Activated CD8-positive, alpha-beta memory T cell treated with anti-CD3 and anti-CD28 coated beads, Interleukin-2, amount 50 U/mL, for 1 hour (primary cell): ENCODE measurements around the gene RIN3.
"Not testable (repeated sequence)": the region's sequence is repeated elsewhere in the genome, so short reads cannot be mapped to it uniquely, and the experiment has no call there.

Source experiments
- DNase-seq: peaks from one replicate; pipeline ENCODE4 v3.0.0-alpha.2; 2020; ENCODE audit errors: extremely low read depth

The RIN3 gene

GRCh38 chr14:92528486-92529100 lies 15.0 kb downstream of the RIN3 start:
- no peak for DNase-seq

- no peak for DNase-seq
Observed at GRCh38 chr14:92529903-92530302, 16.3 kb downstream of the RIN3 start.

- peak; percentile 87 for DNase-seq
Observed at GRCh38 chr14:92531106-92531873, 17.7 kb downstream of the RIN3 start.

GRCh38 chr14:92532490-92533163 lies 19.0 kb downstream of the RIN3 start:
- DNase-seq: no peak

GRCh38 chr14:92534932-92535643 lies 21.5 kb downstream of the RIN3 start:
- no peak for DNase-seq

GRCh38 chr14:92536231-92536630 lies 22.6 kb downstream of the RIN3 start:
- not testable (repeated sequence) for DNase-seq

GRCh38 chr14:92538412-92538985 lies 24.9 kb downstream of the RIN3 start:
- DNase-seq: no peak

GRCh38 chr14:92539419-92539818 lies 25.8 kb downstream of the RIN3 start:
- DNase-seq: no peak

GRCh38 chr14:92539875-92540274 lies 26.3 kb downstream of the RIN3 start:
- no peak for DNase-seq

- no peak for DNase-seq
Observed at GRCh38 chr14:92540472-92541048, 27.0 kb downstream of the RIN3 start.

GRCh38 chr14:92542766-92543554 lies 29.4 kb downstream of the RIN3 start:
- no peak for DNase-seq

GRCh38 chr14:92544051-92544720 lies 30.6 kb downstream of the RIN3 start:
- DNase-seq: no peak

GRCh38 chr14:92546347-92547053 lies 32.9 kb downstream of the RIN3 start:
- no peak for DNase-seq

- DNase-seq: no peak
Observed at GRCh38 chr14:92549105-92549858, 35.7 kb downstream of the RIN3 start.

- DNase-seq: no peak
Observed at GRCh38 chr14:92549859-92550230, 36.3 kb downstream of the RIN3 start.

GRCh38 chr14:92551044-92551841 lies 37.7 kb downstream of the RIN3 start:
- no peak for DNase-seq

- no peak for DNase-seq
Observed at GRCh38 chr14:92552066-92552465, 38.5 kb downstream of the RIN3 start.

GRCh38 chr14:92553438-92553837 lies 39.9 kb downstream of the RIN3 start:
- no peak for DNase-seq
